Keratinocyte (primary cell): ENCODE measurements around the gene POU2F2. TPM values are rescaled to one million over a fixed set of nuclear protein-coding genes. Genes with fewer than 3 reads are reported as not detected.

Source experiments
- DNase-seq: peaks from one replicate; pipeline ENCODE4 v3.0.0-alpha.2; 2011; ENCODE audit warnings: low read depth, missing footprints, low spot score
- FAIRE-seq: peaks from 2 replicates; lab custom pipeline; 2011; peaks lifted over from hg19 to GRCh38; lab: Jason Lieb, UNC
- H2AFZ ChIP-seq: 2 replicates; pipeline ENCODE4 v1.6.0; 2012; ENCODE audit warnings: low read length, control low read depth, inconsistent platforms; ENCODE audit not compliant: control insufficient read depth
- H3K27ac ChIP-seq: 2 replicates; pipeline ENCODE4 v1.5.1; 2011; ENCODE audit warnings: low read length; ENCODE audit not compliant: control insufficient read depth, insufficient read depth
- H3K27me3 ChIP-seq: 3 replicates; pipeline ENCODE4 v1.6.0; 2011; ENCODE audit warnings: low read length; ENCODE audit not compliant: control insufficient read depth, insufficient read depth; ENCODE audit errors: extremely low read depth
- H3K36me3 ChIP-seq, 2 experiments: 2 replicates in 1 of 2; 3 replicates in 1 of 2; pipeline ENCODE4 v1.5.1; 2011; ENCODE audit warnings: low read length in 2 of 2, mild to moderate bottlenecking in 1 of 2; ENCODE audit not compliant: control insufficient read depth in 2 of 2, insufficient read depth in 2 of 2; ENCODE audit errors: extremely low read depth in 1 of 2
- H3K4me1 ChIP-seq: 3 replicates; pipeline ENCODE4 v1.5.1; 2011; ENCODE audit warnings: low read length; ENCODE audit not compliant: control insufficient read depth, insufficient read depth; ENCODE audit errors: extremely low read depth
- H3K4me2 ChIP-seq: 3 replicates; pipeline ENCODE4 v1.6.0; 2011; ENCODE audit warnings: low read depth, low read length; ENCODE audit not compliant: control insufficient read depth, insufficient read depth; ENCODE audit errors: extremely low read depth
- H3K4me3 ChIP-seq, 3 experiments: fragments of 200-600 bp in 1 of 3; sonication (generic) in 1 of 3; 2 replicates in 2 of 3; 3 replicates in 1 of 3; pipeline ENCODE4 v1.5.1; 2011 to 2016; ENCODE audit warnings: low read length in 3 of 3, mild to moderate bottlenecking in 3 of 3, control low read depth in 2 of 3, inconsistent platforms in 1 of 3, low read depth in 1 of 3, mixed read lengths in 1 of 3, mixed run types in 1 of 3, moderate library complexity in 1 of 3; ENCODE audit not compliant: control insufficient read depth in 2 of 3, insufficient read depth in 2 of 3; ENCODE audit errors: extremely low read depth in 1 of 3
- H3K79me2 ChIP-seq: 2 replicates; pipeline ENCODE4 v1.6.0; 2012; ENCODE audit warnings: low read length; ENCODE audit not compliant: control insufficient read depth, insufficient read depth
- H3K9ac ChIP-seq: 3 replicates; pipeline ENCODE4 v1.6.0; 2011; ENCODE audit warnings: low read length; ENCODE audit not compliant: control insufficient read depth, insufficient read depth; ENCODE audit errors: extremely low read depth
- H3K9me1 ChIP-seq: 3 replicates; pipeline ENCODE4 v1.6.0; 2011; ENCODE audit warnings: low read length; ENCODE audit not compliant: control insufficient read depth, insufficient read depth; ENCODE audit errors: extremely low read depth
- H3K9me3 ChIP-seq: 2 replicates; pipeline ENCODE4 v1.5.1; 2012; ENCODE audit warnings: low read depth, low read length; ENCODE audit not compliant: control insufficient read depth
- H4K20me1 ChIP-seq: 3 replicates; pipeline ENCODE4 v1.6.0; 2011; ENCODE audit warnings: low read length; ENCODE audit not compliant: control insufficient read depth, insufficient read depth; ENCODE audit errors: extremely low read depth
- EZH2 ChIP-seq: IDR thresholded peaks from one replicate; pipeline ENCODE4 v1.6.1; 2012; ENCODE audit warnings: inconsistent platforms, mild to moderate bottlenecking, low read length, moderate library complexity
- dilution Hi-C: fragments of 300-500 bp; cut with MboI; formaldehyde crosslinking; loops from one replicate; pipeline ENCODE4 v1.7.0; 2020; ENCODE audit warnings: low sequenced_read_pairs; ENCODE audit not compliant: extremely low pct_ligation_motif_present
- polyA plus RNA-seq, 5 experiments: library from polyadenylated mRNA; depleted of rRNA in 3 of 5; stranded (reverse) in 3 of 5; stranded (forward) in 1 of 5; unstranded in 1 of 5; fragments of >200 nt; gene quantifications; 1 replicate in 1 of 5; 2 replicates in 3 of 5; 3 replicates in 1 of 5; pipeline versions ENCODE4 v1.2.1 to v1.2.3, GENCODE V29; 2011 to 2012; ENCODE audit warnings: missing spikeins in 2 of 5, low read depth in 1 of 5, low replicate concordance in 1 of 5
- small RNA-seq, 3 experiments: library from RNA; depleted of rRNA; stranded (forward); fragments of <200 nt; gene quantifications; one replicate each; pipeline ENCODE3, GENCODE V24; 2012; ENCODE audit warnings: low read depth in 3 of 3, low replicate concordance in 1 of 3; ENCODE audit not compliant: insufficient read length in 3 of 3
- TF ChIP-seq, protein P1 (sequence below), 3 experiments: IDR thresholded peaks in 1 of 3; conservative IDR thresholded peaks in 1 of 3; optimal IDR thresholded peaks in 1 of 3; 2 replicates in 2 of 3; 3 replicates in 1 of 3; pipeline versions ENCODE3 to v1.5.1; 2011; ENCODE audit warnings: low read length in 3 of 3, mild to moderate bottlenecking in 3 of 3, moderate library complexity in 2 of 3, control low read depth in 1 of 3, inconsistent platforms in 1 of 3; ENCODE audit not compliant: insufficient read depth in 2 of 3; ENCODE audit errors: extremely low read depth in 1 of 3

POU2F2 gene
- polyA plus RNA-seq, 1 donor (not counting 4 experiments of a cell fraction or from before 2014, with no cell fraction given), result 7.0 TPM

DNA sequence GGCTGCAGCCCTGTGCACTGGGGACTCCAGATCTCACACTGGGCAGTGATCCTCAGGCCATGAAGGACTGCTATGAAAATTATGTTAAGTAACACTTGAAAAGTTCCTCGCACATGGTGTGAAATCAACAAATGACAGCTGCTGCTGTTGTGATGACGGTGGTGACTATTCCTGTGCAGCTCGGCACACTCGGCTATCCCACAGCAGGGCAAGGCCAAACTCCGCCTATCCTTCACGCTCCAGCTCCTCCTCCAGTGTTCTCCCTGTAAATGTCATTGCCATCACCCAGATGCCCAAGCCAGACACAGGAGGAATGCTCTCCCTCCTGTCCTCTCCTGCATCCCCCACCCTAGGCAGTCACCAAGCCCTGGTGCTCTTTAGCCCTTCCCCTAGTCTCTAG lies 93.6 kb downstream of the POU2F2 start:
- Histone ChIP-seq H3K36me3 (no peaks in the 10 kb centered on the region), H3K4me1 (peaks cover 5% of the 10 kb centered on the region)
- dilution Hi-C loops, result no loop called here

DNA sequence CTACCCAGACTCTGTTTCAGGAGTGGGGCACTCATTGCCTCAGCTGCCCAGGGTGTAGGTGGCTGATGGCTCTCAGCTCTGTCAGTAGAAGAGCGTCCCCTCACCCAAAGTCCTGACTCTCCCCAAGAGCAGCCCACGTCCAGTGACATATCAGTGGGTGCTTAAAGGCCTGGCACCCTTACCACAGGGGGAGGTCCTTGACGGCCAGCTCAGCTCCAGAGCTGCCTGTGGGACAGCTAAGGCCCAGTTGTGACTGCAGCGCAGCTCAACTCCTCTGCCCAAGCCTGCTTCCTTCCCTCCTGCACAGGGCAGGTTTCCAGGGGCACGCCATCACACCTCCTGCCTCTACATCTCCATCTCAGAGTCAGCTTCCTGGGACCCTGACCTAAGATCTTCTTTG lies 94.6 kb downstream of the POU2F2 start:
- H3K4me1 ChIP-seq, result peaks cover 5% of the 10 kb centered on the region
- no peaks in the 10 kb centered on the region for H3K36me3 ChIP-seq
- FAIRE-seq, result no peak
- no peaks in the 10 kb centered on the region for H3K79me2 ChIP-seq
- no peaks in the 10 kb centered on the region for H4K20me1 ChIP-seq
- no peak overlapping the region for H3K4me2 ChIP-seq
- dilution Hi-C loops, result no loop called here
- H2AFZ ChIP-seq, result no peak overlapping the region
- H3K9me1 ChIP-seq, result no peaks in the 10 kb centered on the region
- H3K9ac ChIP-seq, result no peak overlapping the region
- no peaks in the 10 kb centered on the region for H3K9me3 ChIP-seq
- H3K27me3 ChIP-seq, result no peaks in the 10 kb centered on the region
- DNase-seq, result no peak
- H3K27ac ChIP-seq, result no peak overlapping the region
- TF ChIP-seq EZH2, result no peak
- TF ChIP-seq, protein P1, sequence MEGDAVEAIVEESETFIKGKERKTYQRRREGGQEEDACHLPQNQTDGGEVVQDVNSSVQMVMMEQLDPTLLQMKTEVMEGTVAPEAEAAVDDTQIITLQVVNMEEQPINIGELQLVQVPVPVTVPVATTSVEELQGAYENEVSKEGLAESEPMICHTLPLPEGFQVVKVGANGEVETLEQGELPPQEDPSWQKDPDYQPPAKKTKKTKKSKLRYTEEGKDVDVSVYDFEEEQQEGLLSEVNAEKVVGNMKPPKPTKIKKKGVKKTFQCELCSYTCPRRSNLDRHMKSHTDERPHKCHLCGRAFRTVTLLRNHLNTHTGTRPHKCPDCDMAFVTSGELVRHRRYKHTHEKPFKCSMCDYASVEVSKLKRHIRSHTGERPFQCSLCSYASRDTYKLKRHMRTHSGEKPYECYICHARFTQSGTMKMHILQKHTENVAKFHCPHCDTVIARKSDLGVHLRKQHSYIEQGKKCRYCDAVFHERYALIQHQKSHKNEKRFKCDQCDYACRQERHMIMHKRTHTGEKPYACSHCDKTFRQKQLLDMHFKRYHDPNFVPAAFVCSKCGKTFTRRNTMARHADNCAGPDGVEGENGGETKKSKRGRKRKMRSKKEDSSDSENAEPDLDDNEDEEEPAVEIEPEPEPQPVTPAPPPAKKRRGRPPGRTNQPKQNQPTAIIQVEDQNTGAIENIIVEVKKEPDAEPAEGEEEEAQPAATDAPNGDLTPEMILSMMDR (optimal IDR thresholded peaks at IDR 0.05 in 1 of 3, IDR thresholded peaks at IDR 0.05 in 1 of 3, conservative IDR thresholded peaks at IDR 0.05 in 1 of 3; ENCODE audit: extremely low read depth in 1 of 3, insufficient read depth in 2 of 3, low read length in 3 of 3), result no peak
- H3K4me3 ChIP-seq, result no peak overlapping the region

More for the DNA sequence above, 93.6 kb downstream of the POU2F2 start:
- no peak overlapping the region for H3K4me3 ChIP-seq
- H3K9me3 ChIP-seq, result no peaks in the 10 kb centered on the region
- no peak overlapping the region for H3K9ac ChIP-seq
- no peaks in the 10 kb centered on the region for H3K79me2 ChIP-seq
- DNase-seq, result no peak
- no peaks in the 10 kb centered on the region for H4K20me1 ChIP-seq
- no peak for FAIRE-seq
- no peaks in the 10 kb centered on the region for H3K9me1 ChIP-seq
- H2AFZ ChIP-seq, result no peak overlapping the region
- TF ChIP-seq, protein P1 (optimal IDR thresholded peaks at IDR 0.05 in 1 of 3, IDR thresholded peaks at IDR 0.05 in 1 of 3, conservative IDR thresholded peaks at IDR 0.05 in 1 of 3; ENCODE audit: extremely low read depth in 1 of 3, insufficient read depth in 2 of 3, low read length in 3 of 3), result no peak
- TF ChIP-seq EZH2, result no peak
- no peaks in the 10 kb centered on the region for H3K27me3 ChIP-seq
- H3K27ac ChIP-seq, result no peak overlapping the region
- no peak overlapping the region for H3K4me2 ChIP-seq

Small RNA genes lying within 50 kb of the gene (small RNA-seq; reads per million reads assigned to genes)
- 0 reads per million in 3 experiments for gene MIR4323

Other genes starting within 250 kb of the POU2F2 start
- 30.5 to 58.4 TPM (median 43.1 TPM) in 3 replicates for gene ARHGEF1, start 249.3 kb downstream of the POU2F2 start, polyA plus RNA-seq
- not detected in 3 replicates for gene ERFL, start 204.0 kb downstream of the POU2F2 start, polyA plus RNA-seq
- 107 to 232 TPM (median 132 TPM) in 3 replicates for gene RABAC1, start 173.1 kb downstream of the POU2F2 start, polyA plus RNA-seq
- gene ATP1A3, start 138.2 kb downstream of the POU2F2 start, polyA plus RNA-seq, result 0.05 to 0.09 TPM in 2 of 3 replicates, not detected in the other
- 0.06 to 0.44 TPM (median 0.17 TPM) in 3 replicates for gene GRIK5, start 62.2 kb downstream of the POU2F2 start, polyA plus RNA-seq
- gene ZNF574, start 56.3 kb downstream of the POU2F2 start, polyA plus RNA-seq, result 6.8 to 14.7 TPM (median 13.1 TPM) in 3 replicates
- gene DEDD2, start 85.2 kb upstream of the POU2F2 start, polyA plus RNA-seq, result 17.1 to 29.8 TPM (median 20.8 TPM) in 3 replicates
- gene ZNF526, start 87.9 kb upstream of the POU2F2 start, polyA plus RNA-seq, result 5.0 to 9.3 TPM (median 5.4 TPM) in 3 replicates
- 36.9 to 53.3 TPM (median 42.5 TPM) in 3 replicates for gene GSK3A, start 110.2 kb upstream of the POU2F2 start, polyA plus RNA-seq
- 75.4 to 87.4 TPM (median 83.5 TPM) in 3 replicates for gene ERF, start 122.7 kb upstream of the POU2F2 start, polyA plus RNA-seq
- gene CIC, start 136.8 kb upstream of the POU2F2 start, polyA plus RNA-seq, result 3.1 to 11.1 TPM (median 3.8 TPM) in 3 replicates
- 0.25 to 0.88 TPM (median 0.35 TPM) in 3 replicates for gene PRR19, start 169.7 kb upstream of the POU2F2 start, polyA plus RNA-seq
- gene PAFAH1B3, start 170.2 kb upstream of the POU2F2 start, polyA plus RNA-seq, result 27.6 to 55.4 TPM (median 28.3 TPM) in 3 replicates
- gene TMEM145, start 180.9 kb upstream of the POU2F2 start, polyA plus RNA-seq, result not detected in 3 replicates
- gene MEGF8, start 193.2 kb upstream of the POU2F2 start, polyA plus RNA-seq, result 4.1 to 7.3 TPM (median 6.1 TPM) in 3 replicates